HG02610 (cell line): ENCODE measurements around the gene VGLL2.
A peak's percentile ranks its signal among the peaks of the same experiment; 100 is the strongest.
"Not testable (repeated sequence)": the region's sequence is repeated elsewhere in the genome, so short reads cannot be mapped to it uniquely, and the experiment has no call there.

Source experiments
- ATAC-seq: cut with Tn5 transposase; IDR thresholded peaks from one replicate; pipeline ENCODE4 v1.9.1; 2021; ENCODE audit warnings: mild to moderate bottlenecking, moderate library complexity; ENCODE audit not compliant: unreplicated experiment

VGLL2 gene

DNA sequence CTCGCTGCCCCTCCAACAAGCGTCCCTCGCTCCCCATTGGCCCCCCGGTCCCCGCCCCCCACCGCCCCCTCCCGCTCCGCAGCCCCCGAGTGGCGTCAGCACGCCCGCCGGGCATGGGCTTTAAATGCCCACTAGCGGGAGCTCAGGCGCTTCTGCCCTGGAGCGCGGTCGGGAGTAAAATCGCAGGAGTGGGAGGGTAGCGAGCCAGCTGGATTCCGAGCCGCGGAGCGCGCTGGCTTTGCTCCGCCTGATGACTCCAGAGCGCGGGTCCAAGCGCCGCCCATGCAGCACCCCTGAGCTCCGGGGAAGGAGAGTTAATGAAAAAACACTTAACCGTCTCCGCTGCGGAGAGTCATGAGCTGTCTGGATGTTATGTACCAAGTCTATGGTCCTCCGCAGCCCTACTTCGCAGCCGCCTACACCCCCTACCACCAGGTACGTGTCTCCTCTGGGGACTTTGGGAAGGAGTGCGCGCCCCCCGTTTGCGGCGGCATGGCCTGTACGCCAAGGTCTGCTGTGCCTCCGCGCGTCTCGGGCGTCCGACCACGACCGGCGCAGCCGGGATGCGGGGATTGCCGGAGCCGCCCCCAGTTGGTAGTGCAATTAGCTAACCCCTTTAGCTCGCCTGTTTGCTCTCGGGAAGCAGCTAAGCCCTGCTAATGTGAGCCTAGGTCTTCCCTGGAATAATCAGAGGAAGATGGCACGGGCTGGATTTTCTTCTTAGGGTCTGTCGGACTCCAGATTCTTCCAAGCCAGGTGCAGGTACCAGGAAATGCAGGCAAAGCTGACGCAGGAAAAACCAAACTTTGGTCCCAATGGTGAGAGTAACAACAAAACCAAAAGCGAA is at the start of gene VGLL2:
Gene VGLL2 (plus strand): TSS at position 149 of the 847 bp plus-strand sequence. CDS start 206 bp downstream, at position 355.
- peak; percentile 25 for ATAC-seq

DNA sequence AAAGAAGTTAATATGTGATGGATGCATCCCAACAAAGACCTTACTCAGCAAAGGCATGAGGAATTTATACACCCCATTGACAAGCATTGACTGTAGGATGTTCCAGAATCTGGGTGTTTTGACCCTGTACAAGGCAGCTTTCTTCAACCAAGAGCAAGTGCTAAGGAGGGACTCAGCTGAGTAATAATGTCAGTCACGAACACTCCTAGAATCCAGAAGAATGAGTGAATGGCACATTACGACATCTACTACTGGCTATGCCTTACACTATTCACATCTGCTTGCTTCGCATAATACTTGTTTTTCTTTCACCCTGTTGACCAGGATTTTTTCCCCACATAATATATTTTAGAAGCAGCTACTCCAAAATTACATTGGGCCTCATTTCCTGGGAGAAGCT is 42.5 kb upstream of the VGLL2 start:
- no peak for ATAC-seq

DNA sequence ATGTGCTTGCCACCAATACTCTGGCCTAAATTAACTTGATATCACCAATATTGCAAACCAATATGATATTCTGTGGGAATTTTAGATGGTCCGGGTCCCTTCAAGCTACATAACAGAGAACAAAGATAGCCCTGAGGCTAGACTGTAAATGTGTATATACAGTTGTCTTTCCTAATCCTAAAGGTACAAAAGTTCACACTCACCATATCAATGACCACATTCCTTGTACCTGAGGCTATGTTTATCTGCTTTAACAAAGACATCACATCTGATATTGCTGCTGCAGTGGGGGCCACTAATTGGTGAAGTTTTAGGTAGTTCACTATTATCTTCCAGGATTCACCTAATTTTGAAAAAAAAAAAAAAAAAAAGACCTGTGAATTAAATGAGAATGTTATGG is 38.6 kb upstream of the VGLL2 start:
- no peak for ATAC-seq

DNA sequence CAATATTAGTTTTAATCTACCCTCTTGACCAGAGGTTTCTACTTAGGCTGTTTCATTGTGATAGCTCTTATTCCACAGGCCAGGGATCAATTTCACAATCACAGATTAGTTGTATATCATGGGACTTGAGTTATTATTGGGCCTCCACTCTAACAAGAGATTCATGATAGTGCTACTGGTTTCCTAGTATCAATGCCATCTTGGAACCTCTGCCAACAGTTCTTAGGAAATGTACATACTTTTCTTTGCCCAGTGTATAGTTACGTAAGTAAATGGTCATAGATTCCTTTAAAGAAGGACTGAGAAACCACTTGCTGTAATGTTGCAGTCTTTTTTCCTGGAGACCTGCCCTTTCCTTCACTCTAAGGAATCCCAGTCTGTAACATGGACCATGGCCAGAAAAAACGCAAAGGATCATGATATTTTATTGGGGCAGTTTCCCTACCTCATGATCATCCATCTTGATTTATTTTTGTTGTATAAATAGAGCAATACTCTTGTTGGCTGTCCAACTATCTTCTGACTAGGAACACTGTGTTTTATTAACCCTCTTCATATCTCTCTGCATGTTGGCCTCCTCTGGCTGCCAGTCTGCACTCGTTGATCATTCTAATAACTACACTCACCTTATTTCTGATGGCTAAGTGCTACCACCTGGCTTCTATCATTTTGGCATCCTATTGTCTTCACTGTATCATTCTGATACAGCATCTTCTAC is 38.0 kb upstream of the VGLL2 start:
- no peak for ATAC-seq

GRCh38 chr6:117228202-117228601 is 37.2 kb upstream of the VGLL2 start:
- no peak for ATAC-seq

DNA sequence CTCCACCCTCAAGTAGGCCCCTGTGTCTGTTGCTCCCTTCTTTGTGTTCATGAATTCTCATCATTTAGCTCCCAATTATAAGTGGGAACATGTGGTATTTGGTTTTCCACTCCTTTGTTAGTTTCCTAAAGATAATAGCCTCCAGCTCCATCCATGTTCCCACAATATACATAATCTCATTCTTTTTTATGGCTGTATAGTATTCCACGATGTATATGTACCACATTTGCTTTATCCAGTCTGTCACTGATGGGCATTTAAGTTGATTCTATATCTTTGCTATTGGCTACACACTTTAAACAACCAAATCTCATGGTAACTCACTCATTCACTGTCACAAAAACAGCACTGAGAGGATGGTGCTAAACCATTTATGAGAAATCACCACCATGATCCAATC is 35.5 kb upstream of the VGLL2 start:
- no peak for ATAC-seq

DNA sequence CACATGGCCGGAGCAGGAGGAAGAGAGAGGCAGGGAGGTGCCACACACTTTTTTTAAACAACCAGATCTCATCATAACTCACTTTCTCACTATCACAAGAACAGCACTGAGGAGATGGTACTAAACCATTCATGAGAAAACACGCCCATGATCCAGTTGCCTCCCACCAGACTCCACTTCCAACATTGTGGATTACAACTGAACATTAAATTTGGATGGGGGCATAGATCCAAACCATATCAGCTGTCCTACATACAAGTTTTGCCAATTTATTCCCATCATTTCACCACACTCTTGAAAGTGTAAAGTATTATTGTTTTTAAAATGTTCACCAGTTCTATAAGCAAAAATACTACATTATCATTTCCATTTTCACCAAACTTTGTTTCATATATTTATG is 33.9 kb upstream of the VGLL2 start:
- no peak for ATAC-seq

GRCh38 chr6:117232196-117232595 is 33.2 kb upstream of the VGLL2 start:
- no peak for ATAC-seq

DNA sequence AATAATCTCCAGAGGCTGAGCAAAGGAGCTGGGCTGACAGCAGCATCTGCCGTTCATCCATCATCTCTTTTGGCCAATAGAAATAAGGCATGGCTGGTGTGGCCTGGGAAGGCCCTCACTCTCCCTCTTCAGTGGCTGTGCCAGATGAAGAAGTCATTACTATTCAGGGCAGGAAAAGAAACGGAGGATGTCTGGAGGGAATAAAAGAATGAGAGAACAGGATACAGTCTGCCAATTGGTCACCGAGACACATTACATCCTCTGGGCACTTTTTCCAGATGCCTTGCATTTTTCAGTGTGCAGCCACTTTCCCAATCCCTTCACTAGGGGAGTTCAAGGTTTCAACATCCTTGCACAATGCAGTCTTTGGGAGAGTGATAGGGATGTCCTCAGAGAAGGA is 32.2 kb upstream of the VGLL2 start:
- no peak for ATAC-seq

GRCh38 chr6:117237561-117237960 is 27.8 kb upstream of the VGLL2 start:
- no peak for ATAC-seq

- not testable (repeated sequence) for ATAC-seq
Observed at GRCh38 chr6:117244571-117244970, 20.8 kb upstream of the VGLL2 start.

DNA sequence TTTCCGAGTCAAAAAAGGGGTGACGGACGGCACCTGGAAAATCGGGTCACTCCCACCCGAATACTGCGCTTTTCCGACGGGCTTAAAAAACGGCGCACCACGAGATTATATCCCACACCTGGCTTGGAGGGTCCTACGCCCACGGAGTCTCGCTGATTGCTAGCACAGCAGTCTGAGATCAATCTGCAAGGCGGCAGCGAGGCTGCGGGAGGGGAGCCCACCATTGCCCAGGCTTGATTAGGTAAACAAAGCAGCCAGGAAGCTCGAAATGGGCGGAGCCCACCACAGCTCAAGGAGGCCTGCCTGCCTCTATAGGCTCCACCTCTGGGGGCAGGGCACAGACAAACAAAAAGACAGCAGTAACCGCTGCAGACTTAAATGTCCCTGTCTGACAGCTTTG is 20.4 kb upstream of the VGLL2 start:
- not testable (repeated sequence) for ATAC-seq

DNA sequence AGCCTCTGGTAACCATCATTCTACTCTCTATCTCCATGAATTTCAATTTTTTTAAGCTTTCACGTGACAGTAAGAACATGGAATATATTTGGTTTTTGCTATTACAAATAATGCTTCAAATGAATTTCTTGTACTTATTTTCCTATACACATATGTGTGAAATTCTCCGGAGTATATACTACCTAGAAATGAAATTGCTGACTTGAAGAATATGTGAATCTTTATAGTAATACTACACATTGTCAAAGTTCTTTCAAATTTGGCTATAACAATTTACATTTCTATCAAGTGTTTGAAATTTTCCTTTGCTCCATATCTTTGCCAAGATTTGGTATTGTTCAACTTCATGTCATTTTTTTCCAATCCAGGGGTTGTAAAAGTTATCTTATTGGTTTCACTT is 11.6 kb upstream of the VGLL2 start:
- no peak for ATAC-seq

GRCh38 chr6:117262799-117263198 is 2.6 kb upstream of the VGLL2 start:
- no peak for ATAC-seq

DNA sequence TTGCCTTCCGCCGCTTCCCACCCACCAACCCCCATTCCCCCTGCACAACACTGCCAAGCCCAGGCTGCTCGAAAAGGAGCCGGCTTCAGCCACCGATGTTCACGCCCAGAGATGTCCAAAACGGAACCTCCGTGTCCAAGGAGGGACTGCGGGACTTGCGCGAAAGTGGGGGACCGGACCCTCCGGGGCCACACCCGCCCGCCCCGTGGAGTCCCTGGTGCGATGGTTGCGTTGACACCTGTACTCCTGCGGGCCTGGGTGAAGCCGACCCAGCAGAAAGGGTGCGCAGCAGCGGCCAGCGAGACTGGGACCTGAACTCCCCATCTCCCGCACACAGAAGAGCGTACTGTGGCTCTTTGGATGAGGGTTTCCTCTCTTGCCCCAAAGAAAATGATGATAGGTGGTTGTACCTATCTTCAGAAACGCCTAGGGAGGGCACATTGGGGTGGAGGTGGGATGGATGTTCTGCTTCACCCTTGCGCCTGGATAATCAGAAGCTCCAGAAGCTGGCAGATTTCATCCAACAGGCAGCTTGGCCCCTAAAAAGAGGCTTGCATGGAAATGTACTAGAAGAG is 1.9 kb upstream of the VGLL2 start:
- ATAC-seq = no peak

DNA sequence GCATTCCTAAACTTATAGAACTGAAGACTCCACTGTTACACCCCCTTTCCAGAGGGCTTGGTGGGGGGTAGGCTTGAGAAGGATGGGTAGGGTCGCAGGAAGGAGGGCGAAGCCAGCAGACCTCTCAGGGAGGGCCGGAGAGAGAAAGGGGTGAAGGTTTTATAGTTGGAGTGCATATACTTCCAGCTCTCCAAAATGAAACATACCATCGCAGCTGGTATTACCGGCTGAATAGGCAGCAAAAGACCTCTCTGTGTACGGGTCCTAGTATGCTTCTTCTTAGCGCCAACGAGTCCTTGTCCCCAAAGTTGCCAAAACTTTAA is 1.0 kb upstream of the VGLL2 start:
- ATAC-seq = peak; percentile 4

- peak; percentile 71 for ATAC-seq
Observed at GRCh38 chr6:117264692-117265409, 507 bp upstream of the VGLL2 start.

GRCh38 chr6:117266257-117267053 is 1.1 kb downstream of the VGLL2 start:
- no peak for ATAC-seq

DNA sequence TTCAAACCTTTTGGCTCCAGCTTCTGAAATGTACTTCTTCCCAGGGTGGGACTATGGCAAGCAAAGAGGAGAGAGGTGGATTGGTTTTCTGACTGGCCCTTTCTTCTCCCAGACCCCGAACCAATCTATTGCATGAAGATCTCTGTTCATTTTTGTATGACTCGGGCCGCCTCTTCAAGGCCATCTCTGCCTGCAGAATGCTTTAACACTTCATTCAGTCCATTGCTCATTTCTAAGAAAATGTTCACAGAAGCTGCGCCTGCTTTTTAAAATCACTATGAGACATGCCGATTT is 1.6 kb downstream of the VGLL2 start:
- no peak for ATAC-seq

DNA sequence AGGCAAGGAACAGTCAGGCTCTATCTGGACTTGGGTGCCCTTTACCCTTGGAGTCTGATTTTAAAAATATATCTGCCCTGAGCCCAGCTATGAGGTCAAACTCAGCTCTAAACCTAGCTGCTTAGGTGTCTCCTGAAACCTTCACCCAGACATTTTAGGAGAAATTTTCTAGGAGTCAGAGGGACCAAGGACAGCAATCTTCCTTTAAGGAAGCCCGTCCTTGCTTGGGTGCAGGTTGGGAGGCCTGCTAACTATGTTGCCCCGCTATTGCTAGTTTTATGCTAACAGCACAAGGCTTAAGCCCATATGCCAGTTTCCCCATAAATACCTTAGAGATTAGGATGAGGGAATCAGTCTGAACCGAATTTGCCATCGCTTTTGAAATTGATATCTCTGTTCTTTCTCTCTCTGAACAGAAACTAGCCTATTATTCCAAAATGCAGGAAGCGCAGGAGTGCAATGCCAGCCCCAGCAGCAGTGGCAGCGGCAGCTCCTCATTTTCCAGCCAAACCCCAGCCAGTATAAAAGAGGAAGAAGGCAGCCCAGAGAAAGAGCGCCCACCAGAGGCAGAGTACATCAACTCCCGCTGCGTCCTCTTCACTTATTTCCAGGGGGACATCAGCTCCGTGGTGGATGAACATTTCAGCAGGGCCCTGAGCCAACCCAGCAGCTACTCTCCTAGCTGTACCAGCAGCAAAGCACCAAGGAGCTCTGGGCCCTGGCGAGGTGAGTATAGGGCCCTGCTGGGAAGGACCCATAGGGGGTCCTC is 2.6 kb downstream of the VGLL2 start:
- no peak for ATAC-seq
